Loucy (cell line): Measurements from ENCODE around the gene PEX5L.

Source experiments
- EZH2phosphoT487 ChIP-seq: fragments of 200-600 bp; IDR thresholded peaks from 2 replicates; pipeline ENCODE4 v1.6.1; 2018; ENCODE audit warnings: antibody characterized with exemption, mild to moderate bottlenecking, moderate library complexity, borderline replicate concordance
- TF ChIP-seq, protein P1 (sequence below): fragments of 200-600 bp; sonication (generic); conservative IDR thresholded peaks from 2 replicates; pipeline ENCODE4 v1.5.1; 2014; ENCODE audit warnings: mild to moderate bottlenecking, antibody characterized with exemption, low read length

DNA sequence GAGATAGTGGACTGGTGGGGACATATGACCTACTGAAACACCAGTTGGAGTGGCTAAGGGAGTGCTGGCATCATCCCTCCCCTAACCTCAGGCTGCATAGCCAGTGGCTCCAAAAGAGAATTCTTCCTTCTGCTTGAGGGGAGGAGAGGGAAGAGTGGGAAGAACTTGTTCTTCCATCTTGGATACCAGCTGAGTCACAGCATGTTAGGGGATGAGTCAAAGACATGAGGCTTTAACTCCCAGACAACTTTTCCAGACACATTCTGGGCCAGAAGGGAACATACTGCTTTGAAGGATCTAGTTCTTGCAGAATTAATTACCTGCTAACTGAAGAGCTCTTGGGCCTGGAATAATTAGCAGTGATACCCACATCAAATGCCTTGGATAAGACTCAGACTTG is 36.8 kb upstream of the PEX5L start:
- TF ChIP-seq, protein P1, sequence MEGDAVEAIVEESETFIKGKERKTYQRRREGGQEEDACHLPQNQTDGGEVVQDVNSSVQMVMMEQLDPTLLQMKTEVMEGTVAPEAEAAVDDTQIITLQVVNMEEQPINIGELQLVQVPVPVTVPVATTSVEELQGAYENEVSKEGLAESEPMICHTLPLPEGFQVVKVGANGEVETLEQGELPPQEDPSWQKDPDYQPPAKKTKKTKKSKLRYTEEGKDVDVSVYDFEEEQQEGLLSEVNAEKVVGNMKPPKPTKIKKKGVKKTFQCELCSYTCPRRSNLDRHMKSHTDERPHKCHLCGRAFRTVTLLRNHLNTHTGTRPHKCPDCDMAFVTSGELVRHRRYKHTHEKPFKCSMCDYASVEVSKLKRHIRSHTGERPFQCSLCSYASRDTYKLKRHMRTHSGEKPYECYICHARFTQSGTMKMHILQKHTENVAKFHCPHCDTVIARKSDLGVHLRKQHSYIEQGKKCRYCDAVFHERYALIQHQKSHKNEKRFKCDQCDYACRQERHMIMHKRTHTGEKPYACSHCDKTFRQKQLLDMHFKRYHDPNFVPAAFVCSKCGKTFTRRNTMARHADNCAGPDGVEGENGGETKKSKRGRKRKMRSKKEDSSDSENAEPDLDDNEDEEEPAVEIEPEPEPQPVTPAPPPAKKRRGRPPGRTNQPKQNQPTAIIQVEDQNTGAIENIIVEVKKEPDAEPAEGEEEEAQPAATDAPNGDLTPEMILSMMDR: no peak
- TF ChIP-seq EZH2phosphoT487: no peak
